ENCODE measurements around the gene ROR1.

The ROR1 gene

DNA sequence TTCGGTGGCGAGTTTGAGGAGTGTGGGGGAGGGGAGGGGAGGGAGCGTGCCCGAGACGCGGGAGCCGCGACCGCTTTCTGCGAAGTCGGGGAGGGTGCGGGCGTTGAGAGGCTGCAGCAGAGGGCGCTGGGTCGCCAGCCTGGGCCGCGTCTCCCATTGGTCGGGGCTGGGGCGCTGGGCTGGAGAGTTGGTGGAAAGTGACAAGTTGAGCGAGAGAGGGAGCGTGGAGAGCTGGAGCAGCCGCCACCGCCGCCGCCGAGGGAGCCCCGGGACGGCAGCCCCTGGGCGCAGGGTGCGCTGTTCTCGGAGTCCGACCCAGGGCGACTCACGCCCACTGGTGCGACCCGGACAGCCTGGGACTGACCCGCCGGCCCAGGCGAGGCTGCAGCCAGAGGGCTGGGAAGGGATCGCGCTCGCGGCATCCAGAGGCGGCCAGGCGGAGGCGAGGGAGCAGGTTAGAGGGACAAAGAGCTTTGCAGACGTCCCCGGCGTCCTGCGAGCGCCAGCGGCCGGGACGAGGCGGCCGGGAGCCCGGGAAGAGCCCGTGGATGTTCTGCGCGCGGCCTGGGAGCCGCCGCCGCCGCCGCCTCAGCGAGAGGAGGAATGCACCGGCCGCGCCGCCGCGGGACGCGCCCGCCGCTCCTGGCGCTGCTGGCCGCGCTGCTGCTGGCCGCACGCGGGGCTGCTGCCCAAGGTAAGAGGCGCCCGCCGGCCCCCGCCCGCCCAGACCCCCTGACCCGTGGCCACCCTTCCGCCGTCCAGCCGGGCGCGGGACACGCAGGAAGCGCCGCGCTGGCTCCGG, at the start of gene ROR1:
Gene ROR1, plus strand, starts transcription at position 203 of the 802 bp plus-strand sequence.
- DNase-seq, result peak; percentile 21 to 88 (median 71)

DNA sequence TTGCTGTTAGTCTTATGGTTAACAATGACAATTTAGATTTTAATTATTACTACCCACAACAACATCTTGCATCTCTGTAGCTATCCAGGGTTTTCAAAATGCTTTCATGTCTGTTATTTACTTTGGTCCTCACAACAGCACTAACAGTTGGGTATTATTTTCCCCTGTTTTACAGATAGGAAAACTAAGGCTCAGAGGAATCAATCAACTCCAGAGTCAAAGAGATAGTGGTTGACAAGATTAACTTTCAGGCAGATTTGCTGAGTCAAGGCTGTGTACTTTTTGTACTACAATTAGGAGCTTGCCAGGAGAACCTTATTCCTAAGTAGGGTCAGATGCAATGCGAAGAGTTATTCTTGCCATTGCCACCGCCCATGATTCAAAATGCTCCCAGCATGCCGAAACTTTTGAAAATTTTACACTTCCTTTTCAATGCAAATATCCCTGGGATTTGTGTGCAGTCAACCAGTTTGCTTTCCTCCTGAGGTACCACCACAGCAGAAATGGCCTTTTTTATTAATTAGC, 49.4 kb upstream of the ROR1 start:
- DNase-seq, result no peak

- no peak for DNase-seq
Measured at GRCh38 chr1:63728611-63729226, 45.1 kb upstream of the ROR1 start.

GRCh38 chr1:63729227-63729620, 44.6 kb upstream of the ROR1 start:
- no peak for DNase-seq

DNA sequence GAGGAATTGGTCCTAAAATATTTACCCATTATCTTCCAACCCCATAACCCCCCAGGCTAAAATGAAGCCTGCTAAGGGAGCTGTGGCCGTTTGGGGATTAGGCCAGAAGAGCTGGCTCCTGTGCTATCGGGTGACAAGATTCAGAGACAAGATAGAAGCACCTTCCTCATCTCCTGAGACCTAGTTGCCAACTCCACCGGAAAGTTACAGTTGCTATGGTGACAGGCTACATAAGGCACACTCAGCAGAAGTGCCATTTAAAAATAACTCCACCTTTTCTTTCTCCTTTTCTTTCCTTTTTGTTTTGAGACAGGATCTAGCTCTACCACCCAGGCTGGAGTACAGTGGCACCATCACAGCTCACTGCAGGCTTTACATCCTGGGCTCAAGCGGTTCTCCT, 43.6 kb upstream of the ROR1 start:
- peak in 4 of 56 donors; percentile 1 to 11 (median 2) for DNase-seq

- DNase-seq, result no peak
Measured at GRCh38 chr1:63731117-63732043, 42.4 kb upstream of the ROR1 start.

- no peak for DNase-seq
Measured at GRCh38 chr1:63732666-63733065, 41.2 kb upstream of the ROR1 start.

- no peak for DNase-seq
Measured at GRCh38 chr1:63738772-63739171, 35.0 kb upstream of the ROR1 start.

DNA sequence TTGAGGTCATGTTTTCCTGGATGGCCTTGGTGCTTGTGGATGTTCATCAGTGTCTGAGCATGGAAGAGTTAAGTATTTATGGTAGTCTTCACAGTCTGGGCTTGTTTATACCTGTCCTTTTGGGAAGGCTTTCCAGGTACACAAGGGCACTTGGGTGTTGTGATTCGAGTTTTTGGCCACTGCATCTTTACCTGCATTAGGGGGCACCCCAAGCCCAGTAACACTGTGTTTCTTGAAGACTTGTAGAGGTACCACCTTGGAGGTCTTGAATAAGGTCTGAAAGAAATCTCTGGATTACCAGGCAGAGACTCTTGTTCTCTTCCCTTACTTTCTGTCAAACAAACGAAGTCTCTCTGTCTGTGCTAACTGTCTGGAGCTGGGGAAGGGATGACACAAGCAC, 34.4 kb upstream of the ROR1 start:
- no peak for DNase-seq

- DNase-seq, result no peak
Measured at GRCh38 chr1:63740432-63740831, 33.4 kb upstream of the ROR1 start.

GRCh38 chr1:63742526-63742925, 31.3 kb upstream of the ROR1 start:
- no peak for DNase-seq

DNA sequence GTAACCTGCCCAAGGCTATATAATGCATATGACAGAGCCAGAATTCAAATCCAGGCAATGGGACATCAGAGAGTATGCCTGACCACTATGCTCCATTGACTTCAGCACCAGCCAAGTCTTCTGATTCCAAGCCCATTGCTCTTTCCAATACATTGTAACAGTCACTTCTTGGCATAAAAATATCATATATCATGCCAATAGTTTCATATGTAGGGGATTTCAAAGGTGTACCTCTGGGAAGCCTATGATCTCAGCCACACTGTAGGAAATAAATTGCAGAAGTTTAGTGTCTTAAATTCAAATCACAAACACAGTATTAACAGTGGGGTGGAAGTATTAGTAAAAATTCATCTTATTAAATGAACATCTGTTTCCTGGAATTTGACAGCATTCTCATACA, 30.0 kb upstream of the ROR1 start:
- DNase-seq, result no peak

DNA sequence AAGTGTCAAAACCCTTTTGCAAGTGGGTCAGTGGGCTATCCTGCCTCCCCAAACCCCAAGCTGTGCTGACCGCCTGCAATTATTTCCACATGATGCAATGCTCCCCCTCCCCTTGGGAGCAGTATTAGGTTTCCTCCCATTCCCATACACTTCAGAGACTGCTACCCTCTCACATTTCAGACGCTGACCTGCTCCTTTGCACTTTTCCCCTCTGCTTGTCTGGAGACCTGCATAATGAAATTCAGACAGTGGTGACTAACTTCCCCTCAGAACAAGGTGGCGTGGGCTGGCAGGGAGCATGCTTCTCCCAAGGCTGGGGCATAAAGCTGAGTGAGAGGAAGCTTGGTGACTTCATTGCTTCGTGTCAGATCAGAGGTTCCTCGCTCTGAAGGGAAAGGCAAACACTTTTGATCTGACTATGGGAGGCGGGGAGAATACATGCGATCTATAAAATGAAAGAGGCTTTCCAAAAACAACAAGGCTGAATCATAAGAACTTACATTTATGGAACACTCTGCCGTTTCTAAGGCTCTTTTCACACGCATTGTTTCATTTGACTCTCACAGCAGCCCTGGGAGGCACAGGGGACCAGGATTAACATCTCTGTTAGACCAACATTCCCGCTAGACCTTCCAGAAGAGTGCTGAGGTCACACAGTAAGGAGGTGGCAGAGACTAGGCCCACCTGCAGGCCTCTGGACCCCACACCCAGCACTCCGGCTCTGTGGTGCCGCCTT, 27.5 kb upstream of the ROR1 start:
- DNase-seq, result no peak

DNA sequence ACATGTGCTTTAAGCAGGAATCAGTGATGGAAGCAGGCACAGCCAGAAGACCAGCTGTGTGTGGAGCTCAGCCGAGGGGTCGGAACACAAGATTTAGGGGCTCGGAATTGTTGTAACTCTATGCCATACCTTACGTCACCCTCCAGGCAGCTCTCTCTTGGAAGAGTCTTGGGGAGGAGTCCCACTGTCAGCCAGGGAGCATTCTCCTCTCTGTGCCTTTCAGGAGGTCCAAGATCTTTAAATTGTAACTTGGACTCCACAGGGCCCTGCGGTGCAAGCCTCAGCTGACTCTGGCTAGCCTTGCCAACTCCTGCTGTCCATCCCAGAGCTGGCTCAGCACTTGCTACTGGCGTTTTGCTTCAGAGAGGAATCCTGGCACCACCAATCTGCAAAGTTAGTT, 26.4 kb upstream of the ROR1 start:
- no peak for DNase-seq

DNA sequence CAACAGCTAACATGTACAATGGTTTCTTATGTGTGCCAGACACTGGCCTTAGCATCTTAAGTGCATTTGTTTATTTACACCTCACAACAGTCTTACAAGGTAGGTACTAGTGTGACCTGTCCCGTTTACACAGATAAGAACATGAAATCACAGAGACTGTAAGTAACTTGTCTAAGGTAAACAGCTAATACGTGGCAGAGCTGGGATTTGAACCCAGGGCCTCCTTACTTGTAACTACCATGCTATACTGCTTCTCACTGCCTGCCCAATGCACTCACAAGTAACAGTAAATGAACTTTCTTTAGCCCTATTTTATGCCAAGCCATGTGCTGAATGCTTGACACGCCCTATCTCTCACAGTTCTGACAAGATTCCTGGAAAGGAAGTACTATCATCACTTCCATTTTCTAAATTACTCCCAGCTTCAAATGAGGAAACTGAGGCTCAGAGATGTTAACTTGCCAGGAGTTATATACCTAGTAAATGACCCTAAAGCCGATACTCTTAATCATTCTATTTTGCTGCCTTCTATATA, 25.7 kb upstream of the ROR1 start:
- DNase-seq, result no peak

GRCh38 chr1:63748641-63749040, 25.2 kb upstream of the ROR1 start:
- DNase-seq, result no peak

- no peak for DNase-seq
Measured at GRCh38 chr1:63750721-63751120, 23.1 kb upstream of the ROR1 start.

GRCh38 chr1:63752176-63752575, 21.6 kb upstream of the ROR1 start:
- DNase-seq, result no peak

DNA sequence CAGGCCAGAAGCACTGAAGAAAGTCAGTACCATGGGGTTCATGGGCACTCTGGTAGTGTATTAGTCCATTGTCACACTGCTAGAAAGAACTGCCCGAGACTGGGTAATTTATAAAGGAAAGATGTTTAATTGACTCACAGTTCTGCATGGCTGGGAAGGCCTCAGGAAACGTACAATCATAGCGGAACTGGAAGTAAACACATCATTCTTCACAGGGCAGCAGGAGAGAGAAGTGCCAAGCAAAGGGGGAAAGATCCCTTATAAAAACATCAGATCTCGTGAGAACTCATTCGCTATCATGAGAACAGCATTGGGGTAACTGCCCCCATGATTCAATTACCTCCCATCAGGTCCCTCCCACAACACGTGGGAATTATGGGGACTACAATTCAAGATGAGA, 20.2 kb upstream of the ROR1 start:
- no peak for DNase-seq

GRCh38 chr1:63756839-63757238, 17.0 kb upstream of the ROR1 start:
- no peak for DNase-seq

- no peak for DNase-seq
Measured at GRCh38 chr1:63757334-63757733, 16.5 kb upstream of the ROR1 start.

All from amygdala (tissue), 56 donors.